Right ventricle myocardium superior (tissue), 1 donor: ENCODE measurements around the gene ITIH2. TPM values are rescaled to one million over a fixed set of nuclear protein-coding genes. Genes with fewer than 3 reads are reported as not detected.
A peak's percentile ranks its signal among the peaks of the same experiment; 100 is the strongest.
"Not testable (repeated sequence)": the region's sequence is repeated elsewhere in the genome, so short reads cannot be mapped to it uniquely, and the experiment has no call there.

ENCODE experiments used
- ATAC-seq: fragments of 200-7000 bp; cut with Tn5 transposase; one replicate; pipeline ENCODE4 v1.9.1; 2020; ENCODE audit warnings: mild to moderate bottlenecking; ENCODE audit not compliant: poor library complexity
- DNase-seq: peaks from one replicate; pipeline ENCODE4 v3.0.0-alpha.2; 2020
- intact Hi-C: fragments of 100-400 bp; cut with DNase I; formaldehyde crosslinking; loops from one replicate; pipeline ENCODE4 v1.11.2; 2022
- long read RNA-seq: library from polyadenylated mRNA; unstranded; transcript quantifications from one replicate; pipeline ENCODE4 v2.0.0, GENCODE V29; 2021
- total RNA-seq: library from RNA; stranded (reverse); fragmentation: NEBNext Ultra II Directional; extraction: Animal tissue kit (Norgen Biotek cat#: 25700); gene quantifications from one replicate; pipeline ENCODE4 v1.2.1, GENCODE V29; 2021
- donor health status: DM: no; HTN: yes; CAD: no; lungs with severe emphysema.

ITIH2 gene, protein sequence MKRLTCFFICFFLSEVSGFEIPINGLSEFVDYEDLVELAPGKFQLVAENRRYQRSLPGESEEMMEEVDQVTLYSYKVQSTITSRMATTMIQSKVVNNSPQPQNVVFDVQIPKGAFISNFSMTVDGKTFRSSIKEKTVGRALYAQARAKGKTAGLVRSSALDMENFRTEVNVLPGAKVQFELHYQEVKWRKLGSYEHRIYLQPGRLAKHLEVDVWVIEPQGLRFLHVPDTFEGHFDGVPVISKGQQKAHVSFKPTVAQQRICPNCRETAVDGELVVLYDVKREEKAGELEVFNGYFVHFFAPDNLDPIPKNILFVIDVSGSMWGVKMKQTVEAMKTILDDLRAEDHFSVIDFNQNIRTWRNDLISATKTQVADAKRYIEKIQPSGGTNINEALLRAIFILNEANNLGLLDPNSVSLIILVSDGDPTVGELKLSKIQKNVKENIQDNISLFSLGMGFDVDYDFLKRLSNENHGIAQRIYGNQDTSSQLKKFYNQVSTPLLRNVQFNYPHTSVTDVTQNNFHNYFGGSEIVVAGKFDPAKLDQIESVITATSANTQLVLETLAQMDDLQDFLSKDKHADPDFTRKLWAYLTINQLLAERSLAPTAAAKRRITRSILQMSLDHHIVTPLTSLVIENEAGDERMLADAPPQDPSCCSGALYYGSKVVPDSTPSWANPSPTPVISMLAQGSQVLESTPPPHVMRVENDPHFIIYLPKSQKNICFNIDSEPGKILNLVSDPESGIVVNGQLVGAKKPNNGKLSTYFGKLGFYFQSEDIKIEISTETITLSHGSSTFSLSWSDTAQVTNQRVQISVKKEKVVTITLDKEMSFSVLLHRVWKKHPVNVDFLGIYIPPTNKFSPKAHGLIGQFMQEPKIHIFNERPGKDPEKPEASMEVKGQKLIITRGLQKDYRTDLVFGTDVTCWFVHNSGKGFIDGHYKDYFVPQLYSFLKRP
- not detected for total RNA-seq
- long read RNA-seq = 0 reads

DNA sequence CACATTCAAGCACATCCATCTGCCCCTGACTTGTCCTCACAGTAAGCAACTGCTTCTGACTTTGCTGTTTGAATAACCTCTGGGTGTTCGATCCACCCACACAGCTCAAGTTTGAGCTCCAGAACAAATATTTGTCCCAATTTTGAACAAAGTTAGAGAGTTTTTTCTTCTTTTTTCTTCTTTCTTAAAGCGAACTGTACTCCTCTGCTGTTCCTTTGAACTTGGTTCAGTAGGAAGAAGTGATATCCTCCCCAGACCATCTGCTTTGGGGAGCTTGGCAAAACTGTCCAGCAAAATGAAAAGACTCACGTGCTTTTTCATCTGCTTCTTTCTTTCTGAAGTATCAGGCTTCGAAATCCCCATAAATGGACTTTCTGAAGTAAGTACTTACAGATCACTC lies at the start of gene ITIH2:
Gene ITIH2, plus strand, starts transcription at position 177 of the 400 bp plus-strand sequence. Its CDS starts 119 bp downstream, at position 296.
- no peak for ATAC-seq
- no peak for DNase-seq
- intact Hi-C loops = no loop called here

DNA sequence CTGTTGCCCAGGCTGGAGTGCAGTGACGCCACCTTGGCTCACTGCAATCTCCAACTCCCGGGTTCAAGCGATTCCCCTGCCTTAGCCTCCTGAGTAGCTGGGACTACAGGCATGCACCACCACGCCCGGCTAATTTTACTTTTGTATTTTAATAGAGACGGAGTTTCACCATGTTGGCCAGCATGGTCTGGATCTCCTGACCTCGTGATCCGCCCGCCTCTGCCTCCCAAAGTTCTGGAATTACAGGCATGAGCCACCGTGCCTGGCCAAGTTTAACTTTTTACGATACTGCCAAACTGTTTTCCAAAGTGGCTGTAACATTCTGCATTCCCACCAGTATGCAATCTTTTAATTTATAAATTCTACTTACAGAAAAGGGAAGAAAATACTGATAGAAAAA lies 46.0 kb upstream of the ITIH2 start:
- ATAC-seq, intact Hi-C loops, DNase-seq: not testable (repeated sequence)

DNA sequence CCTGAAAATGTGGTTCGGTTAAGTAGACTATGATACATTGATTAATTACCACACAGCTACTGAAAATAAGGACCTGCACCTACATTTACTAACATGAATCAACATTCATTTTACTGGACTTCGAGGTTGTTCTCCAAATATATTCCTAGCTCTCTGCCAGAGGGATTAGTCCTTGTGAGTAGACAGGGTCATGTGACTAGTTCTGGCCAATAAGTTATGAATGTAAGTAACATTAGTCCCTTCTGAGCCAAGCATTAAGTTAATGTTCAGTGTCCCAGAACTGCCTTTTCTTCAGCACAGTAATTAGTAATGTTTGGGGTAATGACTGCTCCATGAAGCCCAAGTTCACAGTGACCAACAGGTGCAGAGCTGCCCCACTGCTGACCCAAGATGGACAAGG lies 45.6 kb upstream of the ITIH2 start:
- ATAC-seq (no peak), DNase-seq (no peak)
- intact Hi-C loops = no loop called here

DNA sequence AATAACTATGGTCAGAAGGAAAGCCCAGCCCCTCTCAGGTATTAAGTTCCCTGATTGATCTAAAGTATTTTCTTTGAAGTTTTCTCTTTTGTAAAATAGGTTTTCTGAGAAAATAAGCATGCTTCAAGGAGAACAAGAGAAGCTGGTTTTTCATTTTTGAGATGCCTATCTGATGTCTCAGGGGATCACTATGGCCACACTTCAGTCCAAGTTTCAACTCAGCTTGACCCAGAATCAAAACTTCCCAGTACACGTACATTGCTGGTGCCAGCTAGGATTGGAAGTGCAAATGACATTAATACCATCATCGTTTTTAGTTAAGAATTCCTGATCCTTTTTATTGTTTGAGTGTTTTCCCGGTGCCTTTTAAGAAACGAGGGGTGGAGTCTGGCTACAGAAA lies 43.6 kb upstream of the ITIH2 start:
- no peak for ATAC-seq
- DNase-seq = no peak
- intact Hi-C loops = no loop called here

DNA sequence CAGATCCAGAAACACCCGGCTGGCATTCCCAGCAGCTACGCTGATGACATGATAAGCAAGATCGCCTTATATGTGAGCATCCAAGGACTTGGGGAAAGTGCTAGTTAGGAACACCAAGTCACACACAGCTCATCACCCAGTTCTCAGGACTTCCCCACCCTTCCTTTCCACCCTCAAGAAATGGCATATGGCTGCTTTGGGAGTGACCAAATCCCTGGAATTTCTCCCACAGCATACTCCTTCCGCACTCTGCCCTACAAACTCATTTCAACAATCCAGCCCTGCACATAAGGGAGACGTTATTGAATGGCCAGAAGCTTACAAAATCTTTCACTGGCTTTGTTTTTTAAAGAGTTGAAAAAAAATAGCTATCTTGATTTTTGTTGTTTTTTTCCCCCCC lies 40.6 kb upstream of the ITIH2 start:
- ATAC-seq = no peak
- intact Hi-C loops = no loop called here
- DNase-seq = no peak

DNA sequence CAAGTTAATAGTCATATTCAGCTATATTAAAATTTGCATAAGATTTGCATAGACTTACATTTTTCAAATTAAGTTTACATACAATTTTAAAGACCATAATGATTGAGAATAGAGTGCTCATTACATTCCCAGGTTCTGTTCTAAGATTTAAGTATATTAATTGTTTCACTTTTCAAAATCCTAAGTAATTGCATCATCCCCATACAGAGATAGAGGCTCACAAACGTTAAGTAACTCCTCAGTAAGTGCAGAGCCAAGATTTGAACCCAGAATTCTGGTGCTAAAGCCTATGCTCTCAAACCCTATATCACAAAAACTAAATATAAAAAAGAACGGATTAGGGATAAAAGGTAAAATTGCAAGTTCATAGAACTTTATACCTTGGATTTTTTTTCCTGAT lies 38.4 kb upstream of the ITIH2 start:
- intact Hi-C loops = no loop called here
- DNase-seq = no peak
- no peak for ATAC-seq

DNA sequence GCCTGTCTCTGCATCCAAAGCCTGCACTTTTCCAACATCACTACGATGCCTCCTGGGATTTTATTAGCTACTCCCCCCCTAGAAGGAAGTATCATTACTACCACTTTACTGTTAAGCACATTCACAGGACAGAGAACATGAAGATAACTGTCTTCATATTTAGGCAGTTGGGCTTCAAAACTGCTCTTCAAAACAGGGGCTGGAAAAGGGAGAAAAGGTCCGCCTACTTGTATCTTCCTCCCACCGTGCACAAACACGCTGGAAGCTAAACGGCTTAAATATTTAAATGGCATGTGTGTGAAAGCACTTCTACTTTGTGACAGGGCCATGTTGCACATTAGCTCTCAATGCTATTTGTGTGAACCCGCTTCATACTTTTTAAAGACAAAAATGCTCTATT lies 37.3 kb upstream of the ITIH2 start:
- intact Hi-C loops = no loop called here
- ATAC-seq (peak; percentile 46), DNase-seq (no peak)

DNA sequence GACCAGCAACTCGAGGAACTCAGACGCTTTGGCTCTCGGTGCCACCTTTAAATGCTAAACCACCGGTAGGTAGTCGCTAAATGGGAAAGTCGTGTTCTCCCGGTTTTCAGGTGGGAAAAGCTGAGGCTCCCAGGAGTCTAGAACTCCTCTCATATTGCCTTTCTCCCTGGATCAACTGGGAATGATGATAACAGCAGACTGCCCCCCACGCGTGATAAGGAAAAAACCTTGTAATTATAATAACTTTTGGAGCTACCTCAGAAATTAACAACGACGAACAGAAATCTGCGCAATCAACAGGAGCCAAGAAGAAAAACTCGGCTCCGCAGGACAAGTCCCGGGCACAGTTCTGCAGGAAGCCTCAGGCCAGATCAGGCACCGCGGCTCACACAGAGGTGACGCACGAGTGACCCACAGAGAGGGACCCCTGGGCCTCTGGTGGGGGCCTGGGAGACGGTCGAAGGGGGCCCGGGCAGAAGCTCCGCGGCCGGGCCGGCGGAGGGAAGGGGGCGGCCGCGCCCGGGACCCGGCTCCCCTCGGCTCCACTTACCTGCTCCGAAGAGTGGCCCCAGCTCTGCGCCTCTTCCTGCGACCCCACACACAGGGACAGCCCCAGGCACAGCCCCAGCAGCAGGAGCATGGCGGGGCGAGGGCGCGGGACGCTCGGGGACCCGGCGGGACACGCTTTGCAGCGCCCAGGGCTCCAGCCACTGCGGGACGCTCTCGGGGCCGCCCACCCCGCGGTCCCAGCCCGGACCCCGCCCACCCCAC lies 36.7 kb upstream of the ITIH2 start, which contains the start of gene ITIH5:
Gene ITIH5, minus strand, starts transcription at position 714 of the 771 bp plus-strand sequence. Its CDS starts 74 bp downstream, at position 640.
- intact Hi-C loops = no loop called here
- ATAC-seq = peak; percentile 63
- peak; percentile 45 for DNase-seq

DNA sequence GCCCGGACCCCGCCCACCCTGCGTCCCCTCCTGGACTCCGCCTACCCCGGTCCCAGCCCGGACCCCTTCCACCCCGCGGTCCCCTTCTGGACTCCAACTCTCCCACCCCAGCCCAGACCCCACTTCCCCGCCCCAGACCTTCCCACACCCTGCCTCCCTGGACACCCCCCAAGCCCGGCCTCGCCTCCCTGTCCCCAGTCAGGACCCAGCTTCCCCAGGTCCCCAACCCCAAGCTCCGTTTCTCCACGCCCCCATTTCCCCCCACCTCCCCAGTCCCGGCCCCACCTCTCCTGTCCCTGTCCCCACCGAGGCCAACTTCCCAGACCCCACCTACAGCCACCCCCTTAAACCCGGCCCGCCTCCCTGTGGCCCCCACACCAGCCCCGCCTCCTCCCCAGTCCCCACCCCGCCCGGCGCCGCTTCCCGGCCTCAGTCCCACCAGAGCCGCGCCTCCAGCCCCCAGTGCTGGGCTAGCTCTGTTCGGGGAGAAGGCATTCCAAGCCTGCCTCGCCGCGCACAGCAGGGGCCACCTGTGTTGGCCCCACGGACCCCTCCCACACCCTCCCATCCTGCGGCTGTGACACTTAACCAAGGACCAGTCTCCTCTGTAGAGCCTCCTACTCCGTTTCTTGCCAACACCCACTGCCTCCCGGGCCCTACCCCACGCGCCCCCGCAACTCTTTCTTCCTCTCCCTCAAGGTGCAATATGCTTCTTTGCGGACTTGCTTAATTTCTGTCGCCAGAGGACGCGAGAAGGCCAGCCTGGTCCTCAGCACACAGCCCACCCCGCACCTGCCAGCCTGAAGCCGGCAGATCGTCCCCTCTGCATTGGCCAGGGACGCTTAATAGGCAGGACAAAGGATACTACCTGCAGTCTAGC lies 35.6 kb upstream of the ITIH2 start:
- ATAC-seq (peak; percentile 69), DNase-seq (no peak)
- intact Hi-C loops = no loop called here

DNA sequence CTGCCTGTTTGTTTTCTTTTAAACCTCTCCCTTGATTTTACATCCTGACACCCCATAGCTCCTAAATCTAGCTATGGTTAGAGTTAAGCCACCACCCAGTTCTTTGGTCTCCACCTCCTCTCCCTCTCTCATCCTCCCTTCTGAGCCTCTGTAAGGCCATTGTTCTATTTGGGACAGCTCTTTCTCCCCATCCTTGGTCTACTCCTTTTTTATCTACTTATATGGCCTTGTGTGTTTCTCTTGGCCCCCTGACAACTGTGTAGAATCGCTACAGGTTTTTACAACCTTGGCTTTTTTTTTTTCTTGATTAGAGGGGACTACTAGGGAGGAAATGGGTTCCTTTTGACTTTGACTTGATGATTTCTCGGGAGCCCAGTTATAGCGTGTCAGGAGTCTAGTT lies 33.0 kb upstream of the ITIH2 start:
- intact Hi-C loops = no loop called here
- DNase-seq = no peak
- ATAC-seq = no peak

DNA sequence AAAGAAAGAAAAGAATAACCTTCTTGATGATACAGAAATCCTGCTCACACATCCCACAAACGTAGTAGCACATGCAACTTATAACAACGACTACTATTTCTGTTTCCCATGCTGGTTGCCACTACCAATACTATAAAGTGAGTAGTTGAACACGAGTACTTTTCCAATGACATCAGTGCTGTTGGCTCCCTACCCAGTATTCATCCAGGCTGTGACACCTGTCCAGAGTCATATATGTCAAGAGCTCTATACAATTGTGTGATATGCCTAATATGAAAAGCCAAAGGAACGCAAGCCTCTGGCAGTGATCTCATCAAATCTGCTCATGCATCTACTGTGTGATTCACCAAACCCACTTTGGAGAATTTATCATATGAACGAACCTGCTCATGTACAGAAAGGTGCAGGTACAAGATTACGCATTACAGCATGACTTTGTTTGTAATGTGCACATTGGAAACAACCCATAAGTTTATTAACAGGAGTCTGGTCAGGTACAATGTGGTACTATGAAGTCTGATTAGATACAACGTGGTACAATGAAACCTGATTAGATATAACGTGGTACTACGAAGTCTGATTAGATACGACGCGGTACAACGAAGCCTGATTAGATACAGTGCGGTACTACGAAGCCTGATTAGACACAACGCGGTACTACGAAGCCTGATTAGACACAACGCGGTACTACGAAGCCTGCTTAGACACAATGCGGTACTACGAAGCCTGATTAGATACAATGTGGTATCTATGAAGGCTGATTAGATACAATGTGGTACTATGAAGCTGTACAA lies 30.6 kb upstream of the ITIH2 start:
- DNase-seq (no peak), ATAC-seq (no peak)
- intact Hi-C loops = no loop called here

DNA sequence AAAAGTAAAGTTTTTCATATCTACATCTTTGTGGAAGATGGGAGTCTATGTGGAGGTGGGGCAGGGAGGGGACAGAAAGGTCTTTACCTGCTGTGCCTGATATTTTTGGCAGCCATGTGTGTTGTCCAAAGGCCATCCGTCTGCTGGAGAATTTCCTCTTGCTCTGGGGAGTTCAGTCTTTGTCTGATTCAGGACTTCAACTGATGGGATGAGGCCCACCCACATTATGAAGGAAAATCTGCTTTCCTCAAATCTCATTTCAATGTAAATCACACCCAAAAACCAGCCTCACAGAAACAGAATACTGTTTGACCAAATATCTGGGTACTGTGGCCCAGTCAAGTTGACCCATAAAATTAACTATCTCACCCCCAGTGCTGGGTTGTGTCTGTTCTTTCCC lies 23.9 kb upstream of the ITIH2 start:
- no peak for ATAC-seq
- intact Hi-C loops = no loop called here
- no peak for DNase-seq

DNA sequence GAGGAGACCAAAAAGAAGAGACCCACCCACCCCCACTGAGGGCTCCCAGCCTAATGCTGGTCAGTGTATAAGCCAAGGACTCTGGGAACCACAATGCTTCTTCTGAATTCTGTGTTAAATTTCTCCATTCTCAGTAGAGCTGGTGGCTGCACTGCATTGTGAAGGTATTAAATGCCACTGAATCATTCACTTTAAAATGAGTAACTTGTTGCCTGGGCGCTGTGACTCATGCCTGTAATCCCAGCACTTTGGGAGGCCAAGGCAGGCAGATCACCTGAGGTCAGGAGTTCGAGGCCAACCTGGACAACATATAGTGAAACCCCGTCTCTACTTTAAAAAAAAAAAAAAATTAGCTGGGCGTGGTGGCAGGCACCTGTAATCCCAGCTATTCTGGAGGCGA lies 23.0 kb upstream of the ITIH2 start:
- intact Hi-C loops, ATAC-seq: not testable (repeated sequence)

DNA sequence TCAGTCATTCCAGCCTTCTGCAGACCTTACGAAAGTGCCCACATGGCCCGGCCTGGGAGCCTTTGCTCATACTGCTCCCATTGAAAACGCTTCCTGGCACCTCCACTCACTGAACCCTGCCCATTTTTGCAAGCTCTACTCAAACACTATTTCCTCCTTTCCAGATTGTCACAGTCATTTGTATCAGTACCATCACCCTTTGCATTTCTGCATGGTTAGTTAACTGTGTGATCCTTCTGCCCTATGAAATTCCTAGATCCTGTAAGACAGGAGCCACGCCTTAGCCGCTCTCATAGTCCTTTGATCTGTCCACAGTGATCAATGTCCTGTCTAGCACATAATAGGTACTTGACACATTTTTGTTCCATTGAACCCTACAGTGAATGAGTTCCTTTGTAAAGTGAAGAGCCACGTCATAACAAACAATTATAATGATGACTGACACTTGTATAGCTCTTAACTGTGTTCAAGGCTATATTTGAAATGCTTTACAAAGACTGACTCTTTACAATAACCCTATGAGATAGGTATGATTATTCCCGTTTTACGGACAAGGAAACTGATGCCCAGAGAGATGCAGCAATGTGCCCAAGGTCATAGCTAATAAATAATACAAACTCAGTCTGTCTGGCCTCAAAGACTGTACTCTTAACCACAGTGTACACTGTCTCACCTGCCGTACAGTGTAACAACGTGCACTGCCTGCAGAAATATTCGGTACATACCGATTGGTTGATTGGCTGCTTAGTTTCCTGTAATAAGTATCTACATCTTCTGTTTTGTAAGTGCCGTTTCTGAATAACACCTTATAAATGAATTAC lies 16.6 kb upstream of the ITIH2 start:
- ATAC-seq (no peak), DNase-seq (no peak)
- intact Hi-C loops = loop anchor here (2.0 kb wide), 1 partner anchor 158 kb away; no protein-coding TSS in a partner anchor

More for the DNA sequence above, 23.0 kb upstream of the ITIH2 start:
- not testable (repeated sequence) for DNase-seq

DNA sequence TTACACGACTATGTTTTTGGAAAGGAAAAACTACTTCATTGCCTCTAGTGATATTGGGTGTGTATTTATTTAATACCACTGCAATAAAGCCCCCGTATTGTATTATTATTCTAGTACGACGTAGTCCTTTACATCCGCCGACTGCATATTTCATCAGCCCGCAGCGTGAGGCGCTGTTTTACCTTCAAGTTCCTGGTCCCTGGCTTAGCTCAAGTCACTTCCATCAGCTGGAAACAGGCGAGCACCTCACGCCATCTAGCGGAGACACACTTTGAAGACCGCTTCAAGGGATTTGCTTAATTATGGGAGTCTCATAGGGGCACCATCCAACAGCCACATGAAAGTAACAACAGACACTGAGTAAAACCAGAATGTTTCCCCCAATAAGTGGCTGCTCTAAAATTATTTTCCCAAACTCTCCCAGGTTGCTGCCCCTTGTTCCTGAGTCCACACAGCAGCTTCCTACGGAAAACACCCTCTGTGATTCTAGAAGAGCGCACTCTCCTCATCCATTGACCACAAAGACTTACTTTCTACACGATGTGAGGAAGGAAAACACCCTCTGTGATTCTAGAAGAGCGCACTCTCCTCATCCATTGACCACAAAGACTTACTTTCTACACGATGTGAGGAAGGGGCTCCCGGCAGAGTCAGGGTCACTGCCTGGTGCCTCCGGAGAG lies 15.7 kb upstream of the ITIH2 start:
- ATAC-seq (peak; percentile 98), DNase-seq (peak; percentile 86)
- intact Hi-C loops = loop anchor here (2.0 kb wide), 1 partner anchor 159 kb away; no protein-coding TSS in a partner anchor

DNA sequence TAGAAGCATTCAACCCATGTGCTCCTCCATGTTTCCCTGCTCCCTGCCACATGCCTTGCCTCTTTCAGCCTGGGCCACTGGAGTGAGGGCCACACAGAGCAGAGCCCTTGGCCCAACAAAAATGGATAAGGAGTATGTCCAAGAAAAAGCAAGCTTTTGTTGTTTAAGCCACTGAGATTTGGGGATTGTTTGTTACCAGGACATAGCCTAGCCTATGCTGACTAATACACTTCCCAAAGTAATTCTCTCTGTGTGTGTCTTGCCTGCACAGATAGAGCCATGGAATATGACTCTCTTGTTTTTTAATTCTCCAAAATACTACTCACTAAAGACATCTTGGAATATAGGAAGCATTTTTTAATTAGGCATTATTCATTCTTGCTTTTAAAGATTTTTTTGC lies 13.5 kb upstream of the ITIH2 start:
- intact Hi-C loops = no loop called here
- no peak for ATAC-seq
- no peak for DNase-seq
